ENCODE results near the gene JPH3. TPM values are rescaled to one million over a fixed set of nuclear protein-coding genes. Genes with fewer than 3 reads are reported as not detected.

JPH3 gene
- total RNA-seq, 1 donor from 2014 or later = not detected

DNA sequence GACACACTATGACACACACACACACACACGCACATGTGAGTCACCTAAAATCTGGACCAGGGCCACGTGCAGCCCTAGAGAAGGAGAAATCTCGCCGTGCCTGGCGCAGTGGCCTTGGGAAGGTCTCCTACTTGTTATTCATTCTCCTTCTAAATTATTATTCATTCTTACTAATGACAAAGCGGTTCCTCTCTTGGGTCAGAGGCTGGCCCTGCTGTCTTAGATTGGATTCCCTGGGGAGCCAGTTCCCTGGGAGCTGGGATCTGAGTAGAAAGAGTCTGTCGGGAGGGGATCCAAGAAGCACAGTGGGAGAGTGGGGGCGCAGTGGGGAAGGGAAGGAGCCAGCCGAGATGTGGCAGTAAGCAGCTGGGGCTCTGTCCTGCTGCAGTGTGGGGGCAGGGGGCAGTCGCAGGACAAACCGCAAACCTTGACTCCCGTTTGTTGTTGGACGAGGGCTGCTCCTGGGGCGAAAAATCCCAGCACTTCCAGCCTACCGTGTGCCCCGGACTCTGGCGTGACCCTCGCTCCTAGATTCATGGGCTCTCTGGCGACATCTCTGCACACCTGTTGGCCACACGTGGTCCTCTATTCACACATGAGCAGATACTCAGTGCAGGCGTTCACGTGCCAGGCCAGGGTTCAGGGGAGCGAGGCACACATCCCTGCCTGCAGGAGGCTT lies 18.7 kb upstream of the JPH3 start:
- H3K27me3 ChIP-seq (ENCODE audit: control insufficient read depth, insufficient read depth, low read length) = peaks cover 1% of the 10 kb centered on the region
- no peak for DNase-seq (ENCODE audit: low read depth)
- FAIRE-seq = no peak

DNA sequence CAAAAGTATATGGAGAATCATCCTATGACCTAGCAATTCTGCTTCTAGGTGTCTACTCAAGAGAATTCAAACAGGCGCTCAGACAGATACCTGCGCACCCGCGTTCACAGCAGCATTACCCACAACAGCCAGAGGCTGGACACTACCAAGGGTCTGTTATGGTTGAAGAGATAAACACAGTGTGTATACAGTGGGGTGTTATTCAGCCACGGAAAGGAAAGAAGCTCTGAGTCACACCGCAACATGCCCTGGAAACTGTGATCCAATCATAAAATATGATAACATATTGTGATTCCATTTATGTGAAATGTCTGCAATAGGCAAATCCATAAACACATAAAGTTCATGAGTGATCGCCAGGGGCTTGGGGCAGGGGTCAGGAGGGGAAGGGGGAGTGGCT lies 18.0 kb upstream of the JPH3 start:
- no peaks in the 10 kb centered on the region for H3K36me3 ChIP-seq (ENCODE audit: control insufficient read depth, insufficient read depth, low read length)
- no peak for FAIRE-seq

More for the DNA sequence above, 18.7 kb upstream of the JPH3 start:
- no peaks in the 10 kb centered on the region for H3K36me3 ChIP-seq (ENCODE audit: control insufficient read depth, insufficient read depth, low read length)
- no peak overlapping the region for H3K4me3 ChIP-seq (ENCODE audit: low read depth, low read length)
- TF ChIP-seq, protein P1, sequence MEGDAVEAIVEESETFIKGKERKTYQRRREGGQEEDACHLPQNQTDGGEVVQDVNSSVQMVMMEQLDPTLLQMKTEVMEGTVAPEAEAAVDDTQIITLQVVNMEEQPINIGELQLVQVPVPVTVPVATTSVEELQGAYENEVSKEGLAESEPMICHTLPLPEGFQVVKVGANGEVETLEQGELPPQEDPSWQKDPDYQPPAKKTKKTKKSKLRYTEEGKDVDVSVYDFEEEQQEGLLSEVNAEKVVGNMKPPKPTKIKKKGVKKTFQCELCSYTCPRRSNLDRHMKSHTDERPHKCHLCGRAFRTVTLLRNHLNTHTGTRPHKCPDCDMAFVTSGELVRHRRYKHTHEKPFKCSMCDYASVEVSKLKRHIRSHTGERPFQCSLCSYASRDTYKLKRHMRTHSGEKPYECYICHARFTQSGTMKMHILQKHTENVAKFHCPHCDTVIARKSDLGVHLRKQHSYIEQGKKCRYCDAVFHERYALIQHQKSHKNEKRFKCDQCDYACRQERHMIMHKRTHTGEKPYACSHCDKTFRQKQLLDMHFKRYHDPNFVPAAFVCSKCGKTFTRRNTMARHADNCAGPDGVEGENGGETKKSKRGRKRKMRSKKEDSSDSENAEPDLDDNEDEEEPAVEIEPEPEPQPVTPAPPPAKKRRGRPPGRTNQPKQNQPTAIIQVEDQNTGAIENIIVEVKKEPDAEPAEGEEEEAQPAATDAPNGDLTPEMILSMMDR (IDR thresholded peaks at IDR 0.05; ENCODE audit: insufficient read depth, low read length, severe bottlenecking) = no peak

DNA sequence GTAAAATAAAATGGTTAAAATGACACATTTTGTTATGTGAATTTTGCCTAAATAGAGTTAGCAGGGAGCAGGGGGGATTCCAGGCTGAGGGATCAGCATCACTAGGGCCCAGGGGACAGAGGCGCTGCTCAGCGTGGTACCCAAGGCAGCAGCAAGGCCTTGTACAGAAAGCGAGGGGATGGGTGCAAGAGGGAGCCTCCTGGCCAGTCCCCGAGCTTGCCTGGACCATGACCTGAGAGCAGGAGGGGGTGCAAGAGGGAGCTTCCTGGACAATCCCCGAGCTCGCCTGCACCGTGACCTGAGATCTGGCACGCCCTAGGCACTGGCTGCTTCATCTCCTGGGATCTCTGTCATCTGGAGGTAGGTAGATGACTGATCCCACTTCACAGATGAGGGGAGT lies 17.3 kb upstream of the JPH3 start:
- FAIRE-seq = no peak
- TF ChIP-seq, protein P1 (IDR thresholded peaks at IDR 0.05; ENCODE audit: insufficient read depth, low read length, severe bottlenecking) = no peak

More for the DNA sequence above, 18.0 kb upstream of the JPH3 start:
- TF ChIP-seq, protein P1 (IDR thresholded peaks at IDR 0.05; ENCODE audit: insufficient read depth, low read length, severe bottlenecking) = no peak
- DNase-seq (ENCODE audit: low read depth) = no peak
- Histone ChIP-seq H3K27me3 (ENCODE audit: control insufficient read depth, insufficient read depth, low read length) (peaks cover 1% of the 10 kb centered on the region), H3K4me3 (ENCODE audit: low read depth, low read length) (no peak overlapping the region)

DNA sequence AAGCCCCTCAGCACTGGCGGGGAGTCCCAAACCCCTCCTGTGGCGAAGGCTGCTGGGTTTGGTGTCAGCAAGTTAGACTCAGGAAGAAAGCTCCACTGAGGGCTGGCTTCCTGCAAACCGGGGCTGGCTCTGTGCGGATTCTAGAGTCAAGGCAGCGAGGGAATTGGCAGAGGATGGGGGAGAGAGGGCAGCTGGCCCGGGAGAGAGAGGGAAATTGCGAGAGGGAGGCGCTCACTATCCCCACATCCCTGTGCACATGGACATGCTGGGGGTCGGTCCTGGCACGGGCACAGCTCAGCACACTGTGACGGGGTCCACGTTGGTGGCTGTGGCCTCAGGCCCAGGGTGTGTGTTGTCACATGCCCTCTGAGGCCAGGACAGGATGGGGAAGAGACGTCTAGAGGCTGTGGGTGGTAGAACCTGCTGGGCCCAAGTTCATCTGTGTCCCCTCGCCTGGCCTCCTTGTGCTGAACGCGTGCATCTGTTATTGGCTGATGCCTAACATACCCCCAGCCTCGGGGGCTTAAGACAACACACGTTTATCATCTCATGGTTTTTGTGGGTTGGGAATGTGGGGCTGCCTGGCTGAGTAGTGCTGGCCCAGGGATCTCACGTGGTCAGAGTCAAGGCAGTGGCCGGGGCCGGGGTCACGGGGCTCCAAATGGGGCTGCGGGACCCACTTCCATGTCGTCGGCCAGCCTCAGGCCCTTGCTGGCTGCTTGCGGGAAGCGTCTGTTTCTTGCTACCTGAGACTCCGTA lies 16.7 kb upstream of the JPH3 start:
- TF ChIP-seq, protein P1 (IDR thresholded peaks at IDR 0.05; ENCODE audit: insufficient read depth, low read length, severe bottlenecking) = no peak
- Histone ChIP-seq H3K27me3 (ENCODE audit: control insufficient read depth, insufficient read depth, low read length) (peaks cover 1% of the 10 kb centered on the region), H3K36me3 (ENCODE audit: control insufficient read depth, insufficient read depth, low read length) (no peaks in the 10 kb centered on the region), H3K4me3 (ENCODE audit: low read depth, low read length) (no peak overlapping the region)
- FAIRE-seq (no peak), DNase-seq (ENCODE audit: low read depth) (no peak)

More for the DNA sequence above, 17.3 kb upstream of the JPH3 start:
- no peaks in the 10 kb centered on the region for H3K36me3 ChIP-seq (ENCODE audit: control insufficient read depth, insufficient read depth, low read length)
- no peak overlapping the region for H3K4me3 ChIP-seq (ENCODE audit: low read depth, low read length)
- no peak for DNase-seq (ENCODE audit: low read depth)
- H3K27me3 ChIP-seq (ENCODE audit: control insufficient read depth, insufficient read depth, low read length) = peaks cover 1% of the 10 kb centered on the region

DNA sequence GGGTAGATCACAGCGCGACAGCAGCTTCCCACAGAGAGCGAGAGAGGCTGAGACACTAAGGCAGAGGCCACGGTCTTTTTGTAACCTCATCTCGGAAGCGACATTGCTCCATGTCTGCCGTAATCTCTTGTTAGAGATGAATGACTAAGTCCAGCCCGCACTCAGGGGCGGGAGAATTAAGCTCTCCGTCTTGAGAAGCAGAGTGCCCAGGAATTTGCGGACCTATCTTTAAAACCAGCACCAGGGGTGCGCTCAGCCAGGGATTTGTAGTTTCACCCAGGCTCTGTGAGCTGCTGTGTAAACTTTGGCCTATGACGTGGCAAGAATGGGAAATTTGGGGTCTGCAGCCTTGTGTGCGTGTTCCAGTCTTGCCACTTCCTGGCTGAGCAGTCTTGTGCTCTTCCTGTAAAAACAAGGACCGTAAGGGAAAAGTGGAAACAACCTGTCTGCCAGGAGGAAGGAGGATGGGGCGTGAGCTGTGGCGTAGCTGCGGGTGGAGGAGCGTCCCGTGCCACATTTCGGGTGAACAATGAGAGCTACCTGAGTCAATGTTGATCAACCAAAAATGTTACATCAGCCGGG lies 16.0 kb upstream of the JPH3 start:
- FAIRE-seq = peak; percentile 13
- TF ChIP-seq, protein P1 (IDR thresholded peaks at IDR 0.05; ENCODE audit: insufficient read depth, low read length, severe bottlenecking) = no peak
- H3K4me3 ChIP-seq (ENCODE audit: low read depth, low read length) = no peak overlapping the region
- peaks cover 3% of the 10 kb centered on the region for H3K27me3 ChIP-seq (ENCODE audit: control insufficient read depth, insufficient read depth, low read length)
- H3K36me3 ChIP-seq (ENCODE audit: control insufficient read depth, insufficient read depth, low read length) = no peaks in the 10 kb centered on the region
- DNase-seq (ENCODE audit: low read depth) = no peak

Measured in bronchial epithelial cell (primary cell).